Activated T-cell treated with anti-CD3 and anti-CD28 coated beads, Interleukin-2, amount 50 U/mL, for 72 hours (primary cell): ENCODE measurements around the gene CCBE1. TPM values are rescaled to one million over a fixed set of nuclear protein-coding genes. Genes with fewer than 3 reads are reported as not detected.

ENCODE experiments used
- ATAC-seq, 2 donors: fragments of 150-1000 bp; cut with Tn5 transposase; replicated peaks in 1 of 2; 2 replicates each; pipeline ENCODE4 v1.10.0; 2021; ENCODE audit warnings: moderate library complexity in 2 of 2, mild to moderate bottlenecking in 1 of 2
- DNase-seq, 2 donors: peaks; one replicate each; pipeline ENCODE4 v3.0.0; 2021 to 2022; ENCODE audit warnings: mixed read lengths in 1 of 2
- H3K27ac Mint-ChIP-seq: one replicate; pipeline ENCODE4 v1.8.0; 2022; ENCODE audit warnings: mild to moderate bottlenecking, moderate library complexity, mixed read lengths
- H3K27me3 Mint-ChIP-seq: one replicate; pipeline ENCODE4 v1.8.0; 2022; ENCODE audit warnings: low read depth, mixed read lengths
- H3K36me3 Mint-ChIP-seq, 2 donors: one replicate each; pipeline ENCODE4 v1.8.0; 2022; ENCODE audit warnings: mixed read lengths in 2 of 2, mild to moderate bottlenecking in 1 of 2; ENCODE audit not compliant: insufficient read depth in 2 of 2
- H3K4me1 Mint-ChIP-seq: one replicate; pipeline ENCODE4 v1.8.0; 2022; ENCODE audit warnings: low read depth, mixed read lengths
- H3K4me3 Mint-ChIP-seq, 2 donors: one replicate each; pipeline ENCODE4 v1.8.0; 2022; ENCODE audit warnings: mild to moderate bottlenecking in 2 of 2, mixed read lengths in 2 of 2, moderate library complexity in 2 of 2
- H3K9me3 Mint-ChIP-seq, 2 donors: one replicate each; pipeline ENCODE4 v1.8.0; 2022; ENCODE audit warnings: mixed read lengths in 2 of 2
- total RNA-seq, 2 donors: library from RNA; stranded (reverse); gene quantifications; one replicate each; pipeline ENCODE4 v1.2.3, GENCODE V29; 2022

CCBE1 gene
- total RNA-seq, 2 donors from 2014 or later = 0.81 to 1.2 TPM

DNA sequence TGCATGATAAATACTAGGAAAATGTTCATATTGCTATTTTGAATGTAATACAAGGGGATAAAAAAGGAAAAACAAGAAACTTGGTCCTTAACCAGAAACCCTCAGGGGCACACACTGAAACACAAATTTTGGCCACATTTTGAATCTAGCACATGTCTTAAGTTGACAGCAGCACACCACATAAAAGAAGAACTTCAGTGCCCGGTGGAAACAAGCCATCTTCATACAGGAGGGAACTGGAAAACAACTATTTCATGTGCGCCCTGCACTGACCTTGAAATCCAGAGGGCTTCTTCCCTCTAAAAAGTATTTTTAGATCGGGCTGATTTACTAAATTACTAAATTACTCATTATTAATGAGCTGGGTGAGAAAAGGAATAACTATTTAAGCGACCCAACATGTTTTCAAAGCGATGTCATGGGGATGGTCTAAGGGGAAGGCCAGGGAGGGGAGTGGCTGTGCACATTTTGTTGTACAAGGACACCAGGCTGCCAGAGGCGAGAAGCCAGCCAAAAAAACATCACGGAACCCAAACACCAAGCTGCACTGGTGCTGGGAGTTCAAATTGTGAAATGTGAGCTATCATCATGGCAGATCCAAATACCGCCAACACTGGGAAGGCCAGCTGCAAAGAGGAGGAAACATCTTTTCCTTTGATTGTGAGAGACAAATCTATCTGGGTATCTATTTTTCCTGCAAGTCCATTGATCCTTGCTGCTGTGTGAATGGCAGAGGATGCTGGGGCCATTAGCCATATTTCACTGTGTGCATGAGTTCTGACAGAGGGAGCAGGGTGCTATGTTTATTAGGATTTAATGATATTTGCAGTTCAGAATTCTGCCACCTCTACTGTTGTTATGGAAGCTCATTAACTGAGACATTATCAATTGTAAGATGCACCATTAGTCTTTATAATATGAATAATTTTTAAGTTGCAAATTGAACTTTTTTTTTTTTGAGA, 187.5 kb downstream of the CCBE1 start:
- Mint-ChIP-seq H3K27me3 (peaks cover 24% of the 10 kb centered on the region), H3K27ac (no peak overlapping the region), H3K36me3 (no peaks in the 10 kb centered on the region), H3K9me3 (no peaks in the 10 kb centered on the region), H3K4me3 (no peak overlapping the region), H3K4me1 (no peaks in the 10 kb centered on the region)
- no peak for DNase-seq
- ATAC-seq = no peak

DNA sequence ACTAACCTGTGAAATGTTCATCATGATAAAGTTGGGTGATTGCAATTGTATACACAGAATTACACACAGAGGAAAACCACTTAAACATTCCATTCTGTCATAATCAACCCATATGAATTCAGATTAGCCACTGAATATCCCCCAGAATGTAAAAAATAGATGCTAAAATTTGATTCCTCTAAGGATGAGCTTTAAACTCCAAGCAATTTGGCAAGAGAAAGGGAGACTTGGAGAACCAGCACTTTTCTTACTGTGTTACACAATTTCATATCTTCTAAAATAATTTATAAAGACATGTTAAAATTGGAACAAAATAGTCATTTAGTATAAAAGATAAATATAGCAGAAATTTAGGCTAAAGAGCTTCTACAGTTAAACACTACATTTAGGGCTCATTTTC, 191.9 kb downstream of the CCBE1 start:
- no peak for DNase-seq
- no peaks in the 10 kb centered on the region for H3K4me1 Mint-ChIP-seq
- H3K9me3 Mint-ChIP-seq = no peaks in the 10 kb centered on the region
- no peak overlapping the region for H3K27ac Mint-ChIP-seq
- ATAC-seq = no peak
- H3K4me3 Mint-ChIP-seq = no peak overlapping the region
- H3K36me3 Mint-ChIP-seq = no peaks in the 10 kb centered on the region
- no peaks in the 10 kb centered on the region for H3K27me3 Mint-ChIP-seq

DNA sequence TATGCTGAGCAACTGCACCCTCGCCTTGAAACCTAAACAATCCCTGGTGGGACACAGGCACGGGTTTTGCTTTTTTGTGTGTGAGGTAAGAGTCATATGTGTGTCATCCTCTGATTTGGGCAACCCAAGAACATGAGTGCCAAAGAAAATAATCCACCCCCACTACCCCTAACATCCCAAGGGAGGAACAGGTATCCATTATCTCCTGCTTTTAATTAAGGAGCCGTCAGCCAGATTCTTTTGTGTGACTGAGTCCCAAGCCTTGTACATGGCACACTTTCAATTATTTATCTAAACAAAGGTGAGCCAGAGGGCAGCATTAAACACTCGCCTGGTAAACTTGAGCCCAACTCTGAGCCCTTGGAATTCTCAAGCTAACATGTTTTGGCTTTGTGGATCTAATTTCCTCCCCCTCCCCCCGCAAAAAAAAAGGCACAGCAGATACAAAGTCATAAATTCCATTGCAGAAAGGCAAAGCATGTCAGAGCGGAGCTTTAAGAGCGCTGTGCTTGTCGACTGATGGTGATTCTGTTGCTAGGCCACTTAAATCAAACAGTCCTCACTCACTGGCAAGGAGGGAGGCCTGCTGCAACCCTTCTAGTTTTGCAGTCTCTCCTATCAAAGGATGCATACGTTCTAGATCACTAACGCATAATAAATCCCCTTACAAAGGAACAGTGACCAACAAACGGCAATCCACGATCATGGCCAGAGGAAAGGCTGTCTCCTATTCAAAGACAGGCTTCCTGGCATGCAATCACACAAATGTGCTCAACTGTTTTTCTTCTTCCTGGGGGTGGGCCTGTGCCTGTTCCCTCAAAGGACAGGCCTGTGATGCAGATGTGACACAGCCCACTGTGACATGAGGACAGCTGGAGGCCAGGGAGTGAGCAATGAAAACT, 194.7 kb downstream of the CCBE1 start:
- no peaks in the 10 kb centered on the region for H3K4me1 Mint-ChIP-seq
- peaks cover 0 to 2% of the 10 kb centered on the region in 2 donors for H3K9me3 Mint-ChIP-seq
- DNase-seq (no peak), ATAC-seq (no peak)
- H3K4me3 Mint-ChIP-seq = no peak overlapping the region
- no peaks in the 10 kb centered on the region for H3K36me3 Mint-ChIP-seq
- no peak overlapping the region for H3K27ac Mint-ChIP-seq
- no peaks in the 10 kb centered on the region for H3K27me3 Mint-ChIP-seq

DNA sequence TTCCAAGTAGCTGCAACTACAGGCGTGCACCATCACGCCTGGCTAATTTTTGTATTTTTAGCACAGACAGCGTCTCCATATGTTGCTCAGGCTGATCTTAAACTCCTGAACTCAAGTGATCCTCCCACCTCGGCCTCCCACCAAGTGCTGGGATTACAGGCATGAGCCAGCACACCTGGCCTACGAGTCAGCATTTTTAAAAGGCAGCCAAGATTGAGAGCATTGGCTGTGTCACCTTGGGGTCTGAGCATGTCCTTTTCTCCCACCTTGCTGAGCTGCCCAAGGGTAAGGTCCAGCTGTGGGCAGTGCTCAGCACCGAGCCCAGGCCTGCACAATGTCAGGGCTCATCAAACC, 195.3 kb downstream of the CCBE1 start:
- H3K4me1 Mint-ChIP-seq = no peaks in the 10 kb centered on the region
- H3K27me3 Mint-ChIP-seq = no peaks in the 10 kb centered on the region
- no peak for ATAC-seq
- no peaks in the 10 kb centered on the region for H3K36me3 Mint-ChIP-seq
- H3K27ac Mint-ChIP-seq = no peak overlapping the region
- peaks cover 0 to 2% of the 10 kb centered on the region in 2 donors for H3K9me3 Mint-ChIP-seq
- no peak for DNase-seq
- no peak overlapping the region for H3K4me3 Mint-ChIP-seq

DNA sequence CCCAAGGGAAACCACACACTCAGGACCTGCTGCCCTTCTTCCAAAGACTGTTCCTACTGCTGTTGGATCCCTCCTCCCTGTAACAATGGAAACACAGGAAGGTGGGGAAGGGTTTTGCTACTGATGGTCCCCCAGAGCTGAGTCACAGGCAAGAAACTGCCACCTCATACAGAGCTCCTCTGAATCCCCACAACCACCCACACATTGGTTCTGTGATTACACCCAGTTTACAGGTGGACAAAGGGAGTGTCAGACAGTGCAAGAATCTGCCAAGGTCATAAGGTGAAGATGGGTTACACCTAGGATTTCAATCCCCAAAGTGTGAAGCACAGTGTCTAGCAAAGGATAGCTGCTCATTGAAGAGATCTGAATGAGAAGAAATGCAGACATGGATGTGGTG, 196.5 kb downstream of the CCBE1 start:
- peak in 1 of 2 donors; percentile 15 for ATAC-seq
- no peak for DNase-seq
- H3K9me3 Mint-ChIP-seq = peaks cover 0 to 2% of the 10 kb centered on the region in 2 donors
- no peaks in the 10 kb centered on the region for H3K36me3 Mint-ChIP-seq
- no peak overlapping the region for H3K27ac Mint-ChIP-seq
- H3K4me1 Mint-ChIP-seq = no peaks in the 10 kb centered on the region
- H3K27me3 Mint-ChIP-seq = no peaks in the 10 kb centered on the region
- H3K4me3 Mint-ChIP-seq = no peak overlapping the region

DNA sequence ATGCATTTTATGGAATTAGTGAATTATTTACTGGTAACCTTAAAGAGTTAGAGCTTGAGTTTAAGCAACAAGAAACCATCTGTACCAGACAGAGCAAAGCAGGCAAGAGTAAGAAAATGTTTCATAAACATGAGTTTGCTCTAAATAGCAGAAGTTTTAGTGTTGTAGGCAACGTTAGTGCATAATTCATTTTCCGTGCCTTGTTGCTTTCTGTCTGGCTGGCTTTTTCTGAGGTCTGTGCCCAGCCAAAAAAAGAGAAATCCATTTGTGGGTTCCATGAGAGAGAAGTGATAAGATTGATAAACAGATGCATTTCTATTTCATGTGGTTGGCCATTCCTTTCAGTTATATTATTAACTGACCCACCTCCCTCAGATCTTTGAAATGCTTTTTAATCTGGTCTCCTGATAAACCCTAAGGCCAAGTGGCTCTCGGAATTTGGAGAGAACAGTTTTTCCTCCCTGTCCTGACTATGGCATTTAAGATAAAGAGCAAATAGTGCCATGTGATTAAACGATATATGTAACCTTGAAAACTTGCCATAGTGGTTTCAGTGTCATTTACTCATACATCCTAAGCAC, 198.6 kb downstream of the CCBE1 start:
- ATAC-seq = no peak
- H3K4me3 Mint-ChIP-seq = no peak overlapping the region
- no peaks in the 10 kb centered on the region for H3K36me3 Mint-ChIP-seq
- H3K4me1 Mint-ChIP-seq = no peaks in the 10 kb centered on the region
- DNase-seq = no peak
- peaks cover 0 to 2% of the 10 kb centered on the region in 2 donors for H3K9me3 Mint-ChIP-seq
- no peak overlapping the region for H3K27ac Mint-ChIP-seq
- H3K27me3 Mint-ChIP-seq = no peaks in the 10 kb centered on the region

DNA sequence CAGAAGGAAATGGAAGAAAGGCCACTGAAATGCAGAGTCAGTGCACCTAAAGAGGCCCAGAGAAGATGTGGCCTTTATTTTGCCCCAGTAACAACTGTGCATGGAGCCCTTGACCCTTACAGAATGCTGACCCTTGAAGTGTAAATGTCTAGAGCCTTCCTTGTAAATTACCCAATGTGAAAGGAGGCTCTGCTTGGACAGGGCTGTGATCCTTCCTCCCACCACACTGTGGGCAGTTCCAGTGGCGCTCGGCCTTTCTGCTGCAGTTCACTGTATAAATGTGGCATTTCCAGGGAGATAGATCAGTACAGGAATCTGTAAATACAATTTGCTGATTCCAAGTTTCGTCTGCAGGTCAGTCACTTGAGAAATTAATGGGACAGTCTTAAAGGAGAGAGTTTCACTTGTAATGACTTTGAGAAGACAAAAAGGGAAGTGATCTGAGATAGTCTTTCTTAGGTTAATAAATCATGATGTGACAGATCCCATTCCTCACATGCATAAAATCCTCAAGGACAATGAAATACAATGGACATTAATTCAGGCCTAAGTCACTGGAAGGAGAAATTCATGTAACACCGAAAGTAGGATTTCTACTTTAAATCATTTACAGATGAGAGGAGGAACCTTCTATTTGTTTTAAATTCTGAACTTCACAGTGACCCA, 204.3 kb downstream of the CCBE1 start:
- DNase-seq = no peak
- no peaks in the 10 kb centered on the region for H3K4me1 Mint-ChIP-seq
- no peaks in the 10 kb centered on the region for H3K36me3 Mint-ChIP-seq
- H3K4me3 Mint-ChIP-seq = no peak overlapping the region
- no peak overlapping the region for H3K27ac Mint-ChIP-seq
- H3K27me3 Mint-ChIP-seq = no peaks in the 10 kb centered on the region
- H3K9me3 Mint-ChIP-seq = no peaks in the 10 kb centered on the region
- no peak for ATAC-seq

DNA sequence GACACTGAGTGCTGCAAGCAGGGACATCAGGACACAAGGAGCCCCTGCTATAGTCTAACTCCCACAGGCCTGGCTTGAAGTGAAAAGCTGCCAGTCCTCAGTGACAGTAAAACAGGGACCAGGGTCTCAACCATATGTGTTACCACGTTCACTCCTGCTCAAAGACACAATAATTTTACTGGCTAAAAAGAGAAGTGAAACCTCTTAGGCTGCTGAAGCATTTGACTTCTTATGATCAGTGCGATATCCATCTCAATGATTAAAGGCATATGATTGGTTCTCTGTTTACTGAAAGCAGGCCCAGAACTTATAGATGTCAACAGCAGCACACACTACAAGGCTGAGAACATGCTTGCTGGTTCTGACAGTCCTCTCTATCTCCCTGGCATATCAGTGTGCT, 208.3 kb downstream of the CCBE1 start:
- Mint-ChIP-seq H3K4me1 (no peaks in the 10 kb centered on the region), H3K36me3 (no peaks in the 10 kb centered on the region), H3K9me3 (no peaks in the 10 kb centered on the region), H3K4me3 (no peak overlapping the region), H3K27ac (no peak overlapping the region), H3K27me3 (no peaks in the 10 kb centered on the region)
- DNase-seq (no peak), ATAC-seq (no peak)

DNA sequence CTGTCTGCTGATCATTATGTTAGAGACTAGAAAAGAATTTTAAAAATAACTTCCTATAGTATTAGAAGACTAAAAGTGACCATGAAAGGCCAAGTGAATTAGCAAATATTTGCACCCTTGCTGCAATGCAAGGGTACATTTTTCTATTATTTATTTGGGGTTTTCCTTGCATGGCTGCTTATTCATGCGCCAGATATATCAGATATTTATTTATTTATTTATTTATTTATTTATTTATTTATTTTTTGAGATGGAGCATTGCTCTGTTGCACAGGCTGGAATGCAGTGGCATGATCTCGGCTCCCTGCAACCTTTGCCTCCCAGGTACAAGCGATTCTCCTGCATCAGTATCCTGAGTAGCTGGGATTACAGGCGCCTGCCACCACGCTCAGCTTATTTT, 211.8 kb downstream of the CCBE1 start:
- Mint-ChIP-seq H3K27me3 (peaks cover 15% of the 10 kb centered on the region), H3K4me3 (no peak overlapping the region), H3K4me1 (no peaks in the 10 kb centered on the region), H3K36me3 (no peaks in the 10 kb centered on the region), H3K9me3 (no peaks in the 10 kb centered on the region), H3K27ac (no peak overlapping the region)
- ATAC-seq (no peak), DNase-seq (no peak)

DNA sequence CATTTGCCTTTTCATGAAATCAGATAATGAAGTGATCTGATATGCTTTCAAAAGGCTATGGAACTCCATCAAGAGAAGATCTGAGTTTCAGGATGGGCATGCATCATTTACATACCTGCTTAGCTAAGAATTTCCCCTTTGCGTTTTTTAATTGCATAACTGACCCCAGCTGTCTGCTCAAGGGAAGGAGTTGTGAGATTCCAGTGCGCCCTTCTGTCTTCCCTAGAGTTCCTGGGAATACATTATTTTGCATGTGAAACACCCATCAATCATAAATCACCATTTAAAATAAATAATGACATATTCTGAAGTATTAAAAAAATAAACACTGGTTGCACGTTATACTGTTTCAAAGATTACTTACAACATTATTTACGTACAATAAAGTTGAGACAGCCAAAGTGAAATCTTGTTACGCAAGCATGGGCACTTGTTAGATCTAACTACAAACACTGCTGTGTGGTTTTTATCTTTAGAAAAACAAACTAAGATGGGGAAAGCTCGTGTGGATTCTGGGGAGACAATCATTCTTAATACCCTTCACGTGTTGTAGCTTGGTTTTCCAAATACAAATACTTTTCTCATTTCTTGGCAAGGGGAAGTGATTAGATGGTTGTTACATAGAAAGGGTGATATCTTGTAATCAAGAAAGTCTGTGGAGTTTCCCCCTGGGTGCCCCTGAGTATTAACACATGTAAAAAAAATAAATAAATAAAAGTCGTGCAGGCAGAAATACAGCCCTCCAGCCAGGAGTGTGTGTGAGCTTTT, 212.5 kb downstream of the CCBE1 start:
- no peak for ATAC-seq

DNA sequence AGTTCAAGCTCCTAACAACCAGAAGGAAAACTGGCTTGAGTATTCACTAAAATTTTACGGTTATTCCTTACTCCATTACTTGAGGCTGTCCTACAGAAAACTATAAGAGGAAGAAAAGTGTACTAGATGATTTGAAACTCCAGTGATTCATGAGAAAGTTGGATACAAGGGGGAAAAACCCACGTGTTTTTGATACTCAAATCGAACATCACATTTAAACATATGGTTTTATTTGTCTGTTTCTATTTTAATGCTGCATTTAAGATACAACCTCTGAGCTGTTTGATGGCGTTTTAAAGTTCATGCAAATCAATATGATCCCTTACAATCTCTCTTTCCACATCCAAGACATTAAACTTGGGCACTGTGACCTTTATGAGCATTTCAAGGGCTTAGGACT, 213.1 kb downstream of the CCBE1 start:
- Mint-ChIP-seq H3K9me3 (peaks cover 0 to 2% of the 10 kb centered on the region in 2 donors), H3K36me3 (no peaks in the 10 kb centered on the region), H3K27me3 (peaks cover 23% of the 10 kb centered on the region), H3K4me3 (no peak overlapping the region), H3K4me1 (no peaks in the 10 kb centered on the region), H3K27ac (no peak overlapping the region)
- ATAC-seq = no peak
- DNase-seq = no peak

More for the DNA sequence above, 212.5 kb downstream of the CCBE1 start:
- DNase-seq = no peak
- Mint-ChIP-seq H3K4me3 (no peak overlapping the region), H3K27me3 (peaks cover 17% of the 10 kb centered on the region), H3K27ac (no peak overlapping the region), H3K9me3 (no peaks in the 10 kb centered on the region), H3K36me3 (no peaks in the 10 kb centered on the region), H3K4me1 (no peaks in the 10 kb centered on the region)

DNA sequence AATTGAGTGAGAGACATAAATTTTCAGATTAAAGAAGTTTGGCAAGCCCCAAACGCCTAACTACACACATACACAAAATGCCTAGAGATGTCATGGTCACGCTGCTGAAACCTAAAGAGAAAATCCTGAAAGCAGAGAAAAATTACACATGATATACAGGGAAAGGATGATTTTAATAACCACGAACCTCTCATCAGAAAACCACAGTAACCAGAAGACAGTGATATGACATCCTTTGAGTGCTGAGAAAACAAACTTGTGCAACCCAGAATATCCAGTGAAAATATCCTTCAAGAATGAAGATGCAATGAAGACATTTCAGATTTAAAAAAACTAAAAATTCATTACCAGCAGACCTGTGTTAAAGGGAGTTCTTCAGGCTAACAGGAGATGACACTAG, 215.8 kb downstream of the CCBE1 start:
- DNase-seq = no peak
- no peaks in the 10 kb centered on the region for H3K36me3 Mint-ChIP-seq
- H3K27me3 Mint-ChIP-seq = peaks cover 25% of the 10 kb centered on the region
- no peak overlapping the region for H3K27ac Mint-ChIP-seq
- H3K4me3 Mint-ChIP-seq = no peak overlapping the region
- peaks cover 0 to 2% of the 10 kb centered on the region in 2 donors for H3K9me3 Mint-ChIP-seq
- H3K4me1 Mint-ChIP-seq = no peaks in the 10 kb centered on the region
- ATAC-seq = no peak
